ENCODE results near the gene POLR1E. TPM values are rescaled to one million over a fixed set of nuclear protein-coding genes. Genes with fewer than 3 reads are reported as not detected.

Gene POLR1E
- total and polyA plus RNA-seq, 7 donors = 12.1 to 22.5 (median 21.1) TPM

DNA sequence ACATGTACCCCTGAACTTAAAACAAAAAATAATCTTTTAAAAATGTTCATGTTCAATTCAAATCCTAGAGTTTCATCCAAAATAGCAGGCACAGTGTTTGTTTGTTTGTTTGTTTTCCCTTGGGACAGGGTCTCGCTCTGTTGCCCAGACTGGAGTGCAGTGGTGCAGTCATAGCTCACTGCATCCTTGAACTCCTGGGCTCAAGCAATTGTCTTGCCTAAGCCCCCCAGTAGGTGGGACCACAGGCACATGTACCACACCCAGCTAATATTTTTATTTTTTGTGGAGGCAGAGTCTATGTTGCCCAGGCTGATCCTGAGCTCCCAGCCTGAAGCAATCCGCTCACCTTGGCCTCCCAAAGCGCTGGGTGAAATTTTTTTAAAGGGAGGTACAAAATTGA is 5.0 kb upstream of the POLR1E start:
- intact Hi-C loops (cut with DNase I) = loop anchor here in 1 of 2 donors (10.0 kb wide), 3 partner anchors 94 to 914 kb away; partner anchors contain the start of genes ALDH1B1, EXOSC3 and FBXO10
- no peak for DNase-seq
- H3K4me1 ChIP-seq = no peaks in the 10 kb centered on the region
- ATAC-seq = no peak
- H3K27me3 ChIP-seq (ENCODE audit: insufficient read depth in 3 of 3, low read length in 2 of 3) = peaks cover 0 to 3% (median 0%) of the 10 kb centered on the region in 3 donors
- WGBS, 3 donors = 84 to 85% (median 85%) methylated on average over 3 of the region's 3 CpGs
- TF ChIP-seq, protein P1, sequence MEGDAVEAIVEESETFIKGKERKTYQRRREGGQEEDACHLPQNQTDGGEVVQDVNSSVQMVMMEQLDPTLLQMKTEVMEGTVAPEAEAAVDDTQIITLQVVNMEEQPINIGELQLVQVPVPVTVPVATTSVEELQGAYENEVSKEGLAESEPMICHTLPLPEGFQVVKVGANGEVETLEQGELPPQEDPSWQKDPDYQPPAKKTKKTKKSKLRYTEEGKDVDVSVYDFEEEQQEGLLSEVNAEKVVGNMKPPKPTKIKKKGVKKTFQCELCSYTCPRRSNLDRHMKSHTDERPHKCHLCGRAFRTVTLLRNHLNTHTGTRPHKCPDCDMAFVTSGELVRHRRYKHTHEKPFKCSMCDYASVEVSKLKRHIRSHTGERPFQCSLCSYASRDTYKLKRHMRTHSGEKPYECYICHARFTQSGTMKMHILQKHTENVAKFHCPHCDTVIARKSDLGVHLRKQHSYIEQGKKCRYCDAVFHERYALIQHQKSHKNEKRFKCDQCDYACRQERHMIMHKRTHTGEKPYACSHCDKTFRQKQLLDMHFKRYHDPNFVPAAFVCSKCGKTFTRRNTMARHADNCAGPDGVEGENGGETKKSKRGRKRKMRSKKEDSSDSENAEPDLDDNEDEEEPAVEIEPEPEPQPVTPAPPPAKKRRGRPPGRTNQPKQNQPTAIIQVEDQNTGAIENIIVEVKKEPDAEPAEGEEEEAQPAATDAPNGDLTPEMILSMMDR (IDR thresholded peaks at IDR 0.05) = no peak
- no peaks in the 10 kb centered on the region for H3K36me3 ChIP-seq (ENCODE audit: insufficient read depth in 1 of 2, low read depth in 1 of 2)
- no peaks in the 10 kb centered on the region for H3K9me3 ChIP-seq
- no peak overlapping the region for H3K4me3 ChIP-seq
- no peak overlapping the region for H3K27ac ChIP-seq

DNA sequence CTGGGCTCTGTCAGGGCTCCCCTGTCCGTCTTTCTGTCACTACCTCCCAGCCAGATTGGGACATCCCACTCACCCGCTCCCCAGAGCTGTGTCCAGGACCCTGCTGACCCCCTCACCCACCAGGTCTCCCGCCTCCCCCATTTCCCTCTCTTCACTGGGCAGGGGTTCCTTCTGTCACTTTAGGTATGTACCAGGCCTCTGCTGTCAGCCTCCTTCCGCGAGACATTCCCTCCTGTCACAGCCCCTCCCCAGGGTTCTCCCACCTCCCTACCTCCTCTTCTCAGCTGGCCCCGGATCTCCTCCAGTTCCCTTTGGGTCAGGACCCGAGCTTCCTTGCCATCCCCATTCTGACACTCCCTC is 488 bp downstream of the POLR1E start:
- ATAC-seq (peak in 2 of 4 donors; percentile 9 to 10), DNase-seq (no peak)
- TF ChIP-seq, protein P1 (IDR thresholded peaks at IDR 0.05) = no peak
- intact Hi-C loops (cut with DNase I) = loop anchor here (5.0 to 10.0 kb wide), 4 partner anchors 51 to 909 kb away; partner anchors contain the start of genes ALDH1B1 (in 1 of the 2), EXOSC3 (in 1 of the 2) and FBXO10 (in 1 of the 2)
- peaks cover 0 to 34% of the 10 kb centered on the region in 2 donors for H3K36me3 ChIP-seq (ENCODE audit: insufficient read depth in 1 of 2, low read depth in 1 of 2)
- peak overlapping the region; percentile 85 for H3K4me3 ChIP-seq
- H3K27me3 ChIP-seq (ENCODE audit: insufficient read depth in 3 of 3, low read length in 2 of 3) = no peaks in the 10 kb centered on the region
- 2 to 5% (median 3%) methylated on average over 7 of the region's 7 CpGs for WGBS, 3 donors
- H3K27ac ChIP-seq = peak overlapping the region; percentile 92
- H3K9me3 ChIP-seq = no peaks in the 10 kb centered on the region
- peaks cover 11% of the 10 kb centered on the region for H3K4me1 ChIP-seq

DNA sequence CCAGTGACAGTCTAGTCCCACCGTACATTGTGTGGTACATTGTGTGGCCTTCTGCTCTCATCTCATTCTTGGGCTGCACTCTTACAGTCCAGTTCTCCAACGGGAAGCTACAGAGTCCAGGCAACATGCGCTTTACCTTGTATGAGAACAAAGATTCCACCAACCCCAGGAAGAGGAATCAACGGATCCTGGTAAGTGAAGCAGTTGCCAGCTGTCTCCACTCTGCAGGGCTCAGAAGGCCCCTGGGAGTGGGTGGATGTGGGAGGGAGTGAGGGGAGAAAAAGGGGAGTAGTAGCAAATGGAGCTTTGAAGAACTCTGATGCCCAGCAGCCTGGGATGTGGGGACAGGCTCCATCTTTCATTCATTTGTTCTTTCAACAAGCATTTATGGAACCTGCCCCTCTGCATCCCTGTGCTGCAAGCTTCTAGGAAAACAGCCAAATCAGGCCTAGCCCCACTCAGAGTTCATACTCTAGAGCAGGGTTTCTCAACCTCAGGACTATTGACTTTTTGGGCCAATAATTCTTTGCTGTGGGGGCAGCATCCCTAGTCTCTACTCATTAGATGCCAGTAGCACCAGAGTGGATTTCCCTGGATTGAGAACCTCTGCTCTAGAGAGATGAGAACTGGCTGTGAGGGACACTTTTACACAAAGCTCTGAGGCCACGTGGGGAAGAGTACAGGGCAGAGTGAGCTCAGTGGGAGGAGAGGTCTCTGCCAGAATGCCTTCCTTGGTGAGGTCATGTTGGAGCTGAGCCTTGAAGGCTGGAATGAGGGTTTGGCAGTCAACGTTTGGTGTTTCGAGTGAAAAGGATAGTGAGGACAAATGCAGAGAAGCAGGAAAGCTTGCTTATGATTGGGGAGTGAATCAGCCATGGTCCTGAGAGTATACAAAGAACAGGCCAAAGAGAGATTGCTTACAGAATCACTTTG is 1.1 kb downstream of the POLR1E start:
- H3K27me3 ChIP-seq (ENCODE audit: insufficient read depth in 3 of 3, low read length in 2 of 3) = no peaks in the 10 kb centered on the region
- DNase-seq (peak in 1 of 2 donors; percentile 54), ATAC-seq (peak; percentile 14 to 43 (median 40))
- peaks cover 11% of the 10 kb centered on the region for H3K4me1 ChIP-seq
- H3K4me3 ChIP-seq = peak overlapping the region; percentile 85
- TF ChIP-seq, protein P1 (IDR thresholded peaks at IDR 0.05) = no peak
- WGBS, 3 donors = 10 to 18% (median 12%) methylated on average over 7 of the region's 7 CpGs
- no peaks in the 10 kb centered on the region for H3K9me3 ChIP-seq
- H3K36me3 ChIP-seq (ENCODE audit: insufficient read depth in 1 of 2, low read depth in 1 of 2) = peaks cover 0 to 38% of the 10 kb centered on the region in 2 donors
- intact Hi-C loops (cut with DNase I) = loop anchor here (5.0 to 10.0 kb wide), 4 partner anchors 50 to 908 kb away; partner anchors contain the start of genes ALDH1B1 (in 1 of the 2), EXOSC3 (in 1 of the 2) and FBXO10 (in 1 of the 2)
- peak overlapping the region; percentile 92 for H3K27ac ChIP-seq

GRCh38 chr9:37491939-37492338 is 6.2 kb downstream of the POLR1E start:
- Histone ChIP-seq H3K4me3 (no peak overlapping the region), H3K4me1 (peaks cover 12% of the 10 kb centered on the region), H3K36me3 (ENCODE audit: insufficient read depth in 1 of 2, low read depth in 1 of 2) (peaks cover 11 to 73% of the 10 kb centered on the region in 2 donors), H3K27ac (no peak overlapping the region), H3K9me3 (no peaks in the 10 kb centered on the region), H3K27me3 (ENCODE audit: insufficient read depth in 3 of 3, low read length in 2 of 3) (no peaks in the 10 kb centered on the region)
- 68 to 87% (median 82%) methylated on average over 1 of the region's 1 CpG for WGBS, 3 donors
- DNase-seq (no peak), ATAC-seq (peak in 1 of 4 donors; percentile 39)
- TF ChIP-seq, protein P1 (IDR thresholded peaks at IDR 0.05) = no peak
- intact Hi-C loops (cut with DNase I) = no loop called here
